SK-MEL-5 (cell line): ENCODE results near the gene MEDAG. TPM values are rescaled to one million over a fixed set of nuclear protein-coding genes. Genes with fewer than 3 reads are reported as not detected.

Experiments used
- total RNA-seq: library from RNA; depleted of rRNA; stranded (reverse); fragments of >200 nt; shearing (Covaris generic); gene quantifications from 2 replicates; pipeline ENCODE4 v1.2.3, GENCODE V29; 2014; rRNA removed

Gene MEDAG
- total RNA-seq, 1 experiment from 2014 or later: not detected

Other genes starting within 250 kb of the MEDAG start
- gene ALOX5AP, start 170.7 kb upstream of the MEDAG start, total RNA-seq: 0.24 TPM in 1 of 2 replicates, not detected in the other
- not detected in 2 replicates for gene TEX26, start 26.4 kb downstream of the MEDAG start, total RNA-seq